HepG2 (cell line): ENCODE measurements around the gene RHBDL3. TPM values are rescaled to one million over a fixed set of nuclear protein-coding genes. Genes with fewer than 3 reads are reported as not detected.

Experiments
- HIC2 ChIP-seq: sonication (generic); formaldehyde crosslinking; IDR thresholded peaks from 2 replicates; pipeline ENCODE4 v1.9.0; 2022; ENCODE audit warnings: low read depth, missing genetic modification reagents
- HMGXB3 ChIP-seq: sonication (generic); formaldehyde crosslinking; IDR thresholded peaks from 2 replicates; pipeline ENCODE4 v1.4.0; 2020; ENCODE audit warnings: missing genetic modification reagents, borderline replicate concordance
- KDM5A ChIP-seq: fragments of 200-600 bp; sonication (generic); IDR thresholded peaks from 2 replicates; pipeline ENCODE4 v1.7.0; 2018; ENCODE audit warnings: antibody characterized with exemption, mild to moderate bottlenecking, low read length, borderline replicate concordance
- KLF6 ChIP-seq: IDR thresholded peaks from 2 replicates; pipeline ENCODE4 v1.8.0; 2016; ENCODE audit warnings: missing biosample characterization, missing genetic modification reagents
- SETDB1 ChIP-seq: sonication (generic); formaldehyde crosslinking; IDR thresholded peaks from 2 replicates; pipeline ENCODE4 v1.5.1; 2020; ENCODE audit warnings: missing genetic modification reagents, mild to moderate bottlenecking, borderline replicate concordance
- TARDBP ChIP-seq: sonication (generic); formaldehyde crosslinking; IDR thresholded peaks from 2 replicates; pipeline ENCODE4 v1.8.0; 2022; ENCODE audit warnings: mild to moderate bottlenecking, missing genetic modification reagents
- TRIM24 ChIP-seq: sonication (generic); formaldehyde crosslinking; IDR thresholded peaks from 2 replicates; pipeline ENCODE4 v1.8.0; 2022; ENCODE audit warnings: mild to moderate bottlenecking, missing genetic modification reagents
- ZFP36L1 ChIP-seq: sonication (generic); formaldehyde crosslinking; IDR thresholded peaks from 2 replicates; pipeline ENCODE4 v1.8.0; 2022; ENCODE audit warnings: mild to moderate bottlenecking, missing genetic modification reagents, moderate library complexity
- ZNF101 ChIP-seq: sonication (generic); formaldehyde crosslinking; IDR thresholded peaks from 2 replicates; pipeline ENCODE4 v1.4.0; 2020; ENCODE audit warnings: mild to moderate bottlenecking, low read depth, missing genetic modification reagents, borderline replicate concordance
- ZNF234 ChIP-seq: sonication (generic); formaldehyde crosslinking; conservative IDR thresholded peaks from 2 replicates; pipeline ENCODE4 v1.5.1; 2020; ENCODE audit warnings: mild to moderate bottlenecking, missing genetic modification reagents
- ZNF333 ChIP-seq: sonication (generic); formaldehyde crosslinking; IDR thresholded peaks from 2 replicates; pipeline ENCODE4 v1.4.0; 2020; ENCODE audit warnings: mild to moderate bottlenecking, missing genetic modification reagents, borderline replicate concordance
- ZNF564 ChIP-seq: sonication (generic); formaldehyde crosslinking; IDR thresholded peaks from 2 replicates; pipeline ENCODE4 v1.8.1; 2023; ENCODE audit warnings: mild to moderate bottlenecking, missing genetic modification reagents
- ZNF703 ChIP-seq: sonication (generic); formaldehyde crosslinking; IDR thresholded peaks from 2 replicates; pipeline ENCODE4 v1.5.1; 2020; ENCODE audit warnings: missing genetic modification reagents, mild to moderate bottlenecking, moderate library complexity, borderline replicate concordance
- ZNF800 ChIP-seq: sonication (generic); formaldehyde crosslinking; IDR thresholded peaks from 2 replicates; pipeline ENCODE4 v1.4.0; 2020; ENCODE audit warnings: missing genetic modification reagents
- ZSCAN9 ChIP-seq: IDR thresholded peaks from 2 replicates; pipeline ENCODE4 v1.6.1; 2016; ENCODE audit warnings: borderline replicate concordance
- polyA plus RNA-seq, 8 experiments: library from polyadenylated mRNA; depleted of rRNA in 3 of 8; stranded (reverse) in 7 of 8; unstranded in 1 of 8; fragments of >200 nt; fragmentation: Illumina TruSeq in 4 of 8; extraction: Trizol in 4 of 8; gene quantifications; 2 replicates each; pipeline versions ENCODE4 v1.2.1 to v1.2.3, GENCODE V29; 2011 to 2016; ENCODE audit warnings: low read depth in 4 of 8, missing spikeins in 1 of 8, mixed read lengths in 1 of 8; ENCODE audit not compliant: insufficient read depth in 1 of 8
- total RNA-seq, 5 experiments: library from RNA; depleted of rRNA; stranded (reverse); fragments of >200 nt; fragmentation: Illumina TruSeq; extraction: Trizol; gene quantifications; 2 replicates each; pipeline ENCODE4 v1.2.3, GENCODE V29; 2016; ENCODE audit warnings: low read depth in 1 of 5

RHBDL3 gene
- total and polyA plus RNA-seq, 2 of the 13 experiments (the other 11 are each of a cell fraction or from before 2014, with no cell fraction given), result 0.09 TPM; not detected in 1

GRCh38 chr17:32302860-32303649, 37.4 kb downstream of the RHBDL3 start (continued):
- TF ChIP-seq ZNF333 (CRISPR knock-in tag) (no peak), ZFP36L1 (CRISPR knock-in tag) (no peak), ZNF564 (CRISPR knock-in tag) (0 out of 2 replicates have a peak, but pooled peaks have one; percentile 3), KLF6 (CRISPR knock-in tag) (no peak), TRIM24 (CRISPR knock-in tag) (no peak), ZNF703 (CRISPR knock-in tag) (no peak), SETDB1 (no peak), ZNF101 (CRISPR knock-in tag) (no peak), ZNF234 (CRISPR knock-in tag) (no peak), ZNF800 (CRISPR knock-in tag) (no peak), KDM5A (no peak), ZSCAN9 (CRISPR knock-in tag) (no peak), HIC2 (peak; percentile 98), TARDBP (CRISPR knock-in tag) (peak; percentile 80; the same call in 1 of the 2 replicates), HMGXB3 (CRISPR knock-in tag) (no peak)
